Endothelial cell of umbilical vein (primary cell): ENCODE results near the gene DAP.

Source experiments
- EZH2 ChIP-seq: IDR thresholded peaks from 2 replicates; pipeline ENCODE4 v1.6.1; 2012; ENCODE audit warnings: borderline replicate concordance, low read depth, mild to moderate bottlenecking, moderate library complexity, low read length, inconsistent platforms; ENCODE audit not compliant: severe bottlenecking
- FOS ChIP-seq: IDR thresholded peaks from 2 replicates; pipeline ENCODE4 v1.6.1; 2011; ENCODE audit warnings: mild to moderate bottlenecking, low read length, moderate library complexity, borderline replicate concordance; ENCODE audit not compliant: insufficient read depth
- GATA2 ChIP-seq: IDR thresholded peaks from 2 replicates; pipeline ENCODE4 v1.7.0; 2011; ENCODE audit warnings: low read depth, mild to moderate bottlenecking, moderate library complexity, mixed read lengths, low read length; ENCODE audit not compliant: insufficient read length, insufficient read depth
- POLR2A ChIP-seq: IDR thresholded peaks from 2 replicates; pipeline ENCODE4 v1.6.1; 2012; ENCODE audit warnings: low read depth, mild to moderate bottlenecking, control low read depth, low read length
- POLR2AphosphoS5 ChIP-seq: IDR thresholded peaks from 2 replicates; pipeline ENCODE4 v1.6.1; 2012; ENCODE audit warnings: low read depth, mild to moderate bottlenecking, control low read depth, low read length, moderate library complexity; ENCODE audit not compliant: insufficient read depth
- TF ChIP-seq, protein P1 (sequence below), 2 donors: IDR thresholded peaks; 1 replicate in 1 of 2; 2 replicates in 1 of 2; pipeline ENCODE4 v1.5.1; 2011; ENCODE audit warnings: low read length in 2 of 2, mild to moderate bottlenecking in 2 of 2, moderate library complexity in 2 of 2, control low read depth in 1 of 2, inconsistent platforms in 1 of 2, low read depth in 1 of 2; ENCODE audit not compliant: insufficient read depth in 1 of 2; ENCODE audit errors: extremely low read depth in 1 of 2

GRCh38 chr5:10677533-10677932, 83.5 kb downstream of the DAP start:
- TF ChIP-seq EZH2: no peak
- no peak for TF ChIP-seq POLR2A
- TF ChIP-seq, protein P1, sequence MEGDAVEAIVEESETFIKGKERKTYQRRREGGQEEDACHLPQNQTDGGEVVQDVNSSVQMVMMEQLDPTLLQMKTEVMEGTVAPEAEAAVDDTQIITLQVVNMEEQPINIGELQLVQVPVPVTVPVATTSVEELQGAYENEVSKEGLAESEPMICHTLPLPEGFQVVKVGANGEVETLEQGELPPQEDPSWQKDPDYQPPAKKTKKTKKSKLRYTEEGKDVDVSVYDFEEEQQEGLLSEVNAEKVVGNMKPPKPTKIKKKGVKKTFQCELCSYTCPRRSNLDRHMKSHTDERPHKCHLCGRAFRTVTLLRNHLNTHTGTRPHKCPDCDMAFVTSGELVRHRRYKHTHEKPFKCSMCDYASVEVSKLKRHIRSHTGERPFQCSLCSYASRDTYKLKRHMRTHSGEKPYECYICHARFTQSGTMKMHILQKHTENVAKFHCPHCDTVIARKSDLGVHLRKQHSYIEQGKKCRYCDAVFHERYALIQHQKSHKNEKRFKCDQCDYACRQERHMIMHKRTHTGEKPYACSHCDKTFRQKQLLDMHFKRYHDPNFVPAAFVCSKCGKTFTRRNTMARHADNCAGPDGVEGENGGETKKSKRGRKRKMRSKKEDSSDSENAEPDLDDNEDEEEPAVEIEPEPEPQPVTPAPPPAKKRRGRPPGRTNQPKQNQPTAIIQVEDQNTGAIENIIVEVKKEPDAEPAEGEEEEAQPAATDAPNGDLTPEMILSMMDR (IDR thresholded peaks at IDR 0.05; ENCODE audit: extremely low read depth in 1 of 2, insufficient read depth in 1 of 2, low read depth in 1 of 2, low read length in 2 of 2): no peak
- TF ChIP-seq FOS: no peak
- TF ChIP-seq POLR2AphosphoS5: no peak
- no peak for TF ChIP-seq GATA2
